ENCODE measurements around the gene LYRM7. TPM values are rescaled to one million over a fixed set of nuclear protein-coding genes. Genes with fewer than 3 reads are reported as not detected.

Gene LYRM7
- total RNA-seq, 5 donors from 2014 or later (not counting 1 experiment from before 2014, with no cell fraction given): 7.5 to 17.0 (median 12.9) TPM

GRCh38 chr5:131209506-131210150 is 38.9 kb downstream of the LYRM7 start:
- Mint-ChIP-seq H3K27ac (peak overlapping the region; percentile 96 to 97), H3K4me1 (peaks cover 48 to 65% (median 52%) of the 10 kb centered on the region in 3 donors), H3K4me3 (peak overlapping the region; percentile 61 to 75 (median 68)), H3K9me3 (no peaks in the 10 kb centered on the region), H3K27me3 (no peaks in the 10 kb centered on the region), H3K36me3 (peaks cover 2% of the 10 kb centered on the region)
- Histone ChIP-seq H3K27me3 (replicated peaks in 1 of 2; ENCODE audit: control insufficient read depth in 2 of 2, extremely low read depth in 1 of 2, insufficient read depth in 2 of 2, low read length in 1 of 2) (no peaks in the 10 kb centered on the region), H3K27ac (ENCODE audit: low read length) (peak overlapping the region; percentile 92), H3K4me1 (ENCODE audit: control insufficient read depth in 1 of 2, extremely low read depth in 1 of 2, insufficient read depth in 2 of 2, low read length in 2 of 2) (peaks cover 31 to 38% of the 10 kb centered on the region in 2 experiments), H3K36me3 (ENCODE audit: control insufficient read depth in 2 of 2, extremely low read depth in 1 of 2, insufficient read depth in 1 of 2, low read length in 1 of 2) (no peaks in the 10 kb centered on the region), H3K4me3 (ENCODE audit: control insufficient read depth in 1 of 2, extremely low read depth in 1 of 2, low read length in 1 of 2) (peak overlapping the region in 1 of 2 donors; percentile 19), H3K9me3 (no peaks in the 10 kb centered on the region)
- ChIA-PET POLR2A (interaction anchor here (0.6 to 1.7 kb wide), 16 partner anchors 11 to 172 kb away, joined by 3 to 11 read pairs (median 4); partner anchors contain the start of gene CDC42SE2 (in 1 of the 2)), CTCF (interaction anchor here in 1 of 2 donors (0.6 to 1.4 kb wide), 14 partner anchors 11 to 579 kb away, joined by 3 to 7 read pairs (median 4); partner anchors contain the start of gene HINT1)
- 0% methylated on average over 3 of the region's 6 CpGs for WGBS (ENCODE audit: insufficient coverage)
- DNase-seq (peak; percentile 18 to 89 (median 61)), ATAC-seq (replicated peaks in 1 of 4) (peak; percentile 92 to 94 (median 94))

GRCh38 chr5:131210151-131210510 is 39.4 kb downstream of the LYRM7 start:
- Histone ChIP-seq H3K36me3 (ENCODE audit: control insufficient read depth in 2 of 2, extremely low read depth in 1 of 2, insufficient read depth in 1 of 2, low read length in 1 of 2) (no peaks in the 10 kb centered on the region), H3K4me3 (ENCODE audit: control insufficient read depth in 1 of 2, extremely low read depth in 1 of 2, low read length in 1 of 2) (peak overlapping the region in 1 of 2 donors; percentile 19), H3K9me3 (no peaks in the 10 kb centered on the region), H3K27me3 (replicated peaks in 1 of 2; ENCODE audit: control insufficient read depth in 2 of 2, extremely low read depth in 1 of 2, insufficient read depth in 2 of 2, low read length in 1 of 2) (no peaks in the 10 kb centered on the region), H3K4me1 (ENCODE audit: control insufficient read depth in 1 of 2, extremely low read depth in 1 of 2, insufficient read depth in 2 of 2, low read length in 2 of 2) (peaks cover 33 to 40% of the 10 kb centered on the region in 2 experiments), H3K27ac (ENCODE audit: low read length) (peak overlapping the region; percentile 92)
- Mint-ChIP-seq H3K27me3 (no peaks in the 10 kb centered on the region), H3K4me1 (peaks cover 53 to 70% (median 57%) of the 10 kb centered on the region in 3 donors), H3K4me3 (peak overlapping the region; percentile 61 to 75 (median 68)), H3K9me3 (no peaks in the 10 kb centered on the region), H3K36me3 (peaks cover under 1% of the 10 kb centered on the region), H3K27ac (peak overlapping the region; percentile 96 to 97)
- ATAC-seq (replicated peaks in 1 of 4): no peak
- CTCF ChIA-PET: interaction anchor here in 1 of 2 donors (1.0 to 1.4 kb wide), 5 partner anchors 10 to 71 kb away, joined by 3 to 5 read pairs (median 5); no protein-coding TSS in a partner anchor
- DNase-seq: no peak
- POLR2A ChIA-PET: interaction anchor here (0.6 to 1.7 kb wide), 4 partner anchors 11 to 66 kb away, joined by 4 to 11 read pairs (median 6); partner anchors contain the start of gene CDC42SE2 (in 1 of the 2)

- Mint-ChIP-seq H3K36me3 (no peaks in the 10 kb centered on the region), H3K4me3 (no peak overlapping the region), H3K27me3 (no peaks in the 10 kb centered on the region), H3K27ac (peak overlapping the region; percentile 77 to 96), H3K9me3 (no peaks in the 10 kb centered on the region), H3K4me1 (peaks cover 57 to 67% (median 58%) of the 10 kb centered on the region in 3 donors)
- DNase-seq (no peak), ATAC-seq (replicated peaks in 1 of 4) (no peak)
- ChIA-PET CTCF (interaction anchor here in 1 of 2 donors (0.6 kb wide), 1 partner anchor 158 kb away, joined by 3 read pairs; no protein-coding TSS in a partner anchor), POLR2A (interaction anchor here (0.6 to 1.1 kb wide), 2 partner anchors 24 to 52 kb away, joined by 3 to 4 read pairs; no protein-coding TSS in a partner anchor)
- Histone ChIP-seq H3K27ac (ENCODE audit: low read length) (peak overlapping the region; percentile 92), H3K4me3 (ENCODE audit: control insufficient read depth in 1 of 2, extremely low read depth in 1 of 2, low read length in 1 of 2) (no peak overlapping the region), H3K9me3 (no peaks in the 10 kb centered on the region), H3K36me3 (ENCODE audit: control insufficient read depth in 2 of 2, extremely low read depth in 1 of 2, insufficient read depth in 1 of 2, low read length in 1 of 2) (no peaks in the 10 kb centered on the region), H3K4me1 (ENCODE audit: control insufficient read depth in 1 of 2, extremely low read depth in 1 of 2, insufficient read depth in 2 of 2, low read length in 2 of 2) (peaks cover 33 to 40% of the 10 kb centered on the region in 2 experiments), H3K27me3 (replicated peaks in 1 of 2; ENCODE audit: control insufficient read depth in 2 of 2, extremely low read depth in 1 of 2, insufficient read depth in 2 of 2, low read length in 1 of 2) (no peaks in the 10 kb centered on the region)
- WGBS (ENCODE audit: insufficient coverage): no CpG with 5 or more reads among the region's 5 CpGs
Observed at GRCh38 chr5:131211669-131212068, 40.9 kb downstream of the LYRM7 start.

- peaks cover 32 to 33% of the 10 kb centered on the region in 2 experiments for H3K4me1 ChIP-seq (ENCODE audit: control insufficient read depth in 1 of 2, extremely low read depth in 1 of 2, insufficient read depth in 2 of 2, low read length in 2 of 2)
Observed at GRCh38 chr5:131212471-131213021, 41.8 kb downstream of the LYRM7 start.

GRCh38 chr5:131214609-131215227 is 44.0 kb downstream of the LYRM7 start:
- no peaks in the 10 kb centered on the region for H3K36me3 Mint-ChIP-seq
- H3K4me1 ChIP-seq (ENCODE audit: control insufficient read depth in 1 of 2, extremely low read depth in 1 of 2, insufficient read depth in 2 of 2, low read length in 2 of 2): peaks cover 20 to 21% of the 10 kb centered on the region in 2 experiments
- H3K27ac ChIP-seq (ENCODE audit: low read length): no peak overlapping the region
- ATAC-seq (replicated peaks in 1 of 4) (no peak), DNase-seq (no peak)
- no peak overlapping the region for H3K4me3 Mint-ChIP-seq
- peak overlapping the region; percentile 16 to 31 for H3K27ac Mint-ChIP-seq
- H3K9me3 Mint-ChIP-seq: no peaks in the 10 kb centered on the region
- H3K27me3 ChIP-seq (replicated peaks in 1 of 2; ENCODE audit: control insufficient read depth in 2 of 2, extremely low read depth in 1 of 2, insufficient read depth in 2 of 2, low read length in 1 of 2): no peaks in the 10 kb centered on the region
- POLR2A ChIA-PET: interaction anchor here (0.5 to 0.8 kb wide), 5 partner anchors 9 to 51 kb away, joined by 3 to 12 read pairs (median 5); no protein-coding TSS in a partner anchor
- H3K36me3 ChIP-seq (ENCODE audit: control insufficient read depth in 2 of 2, extremely low read depth in 1 of 2, insufficient read depth in 1 of 2, low read length in 1 of 2): no peaks in the 10 kb centered on the region
- H3K9me3 ChIP-seq: no peaks in the 10 kb centered on the region
- no peak overlapping the region for H3K4me3 ChIP-seq (ENCODE audit: control insufficient read depth in 1 of 2, extremely low read depth in 1 of 2, low read length in 1 of 2)
- WGBS (ENCODE audit: insufficient coverage): 89% methylated on average over 3 of the region's 3 CpGs
- CTCF ChIA-PET: interaction anchor here in 1 of 2 donors (0.6 kb wide), 1 partner anchor 18 kb away, joined by 4 read pairs; no protein-coding TSS in a partner anchor
- H3K4me1 Mint-ChIP-seq: peaks cover 40 to 64% (median 55%) of the 10 kb centered on the region in 3 donors
- no peaks in the 10 kb centered on the region for H3K27me3 Mint-ChIP-seq

More at GRCh38 chr5:131212471-131213021, 41.8 kb downstream of the LYRM7 start:
- Mint-ChIP-seq H3K9me3 (no peaks in the 10 kb centered on the region), H3K36me3 (no peaks in the 10 kb centered on the region), H3K4me1 (peaks cover 48 to 62% (median 56%) of the 10 kb centered on the region in 3 donors), H3K27me3 (no peaks in the 10 kb centered on the region), H3K27ac (peak overlapping the region; percentile 80 to 85), H3K4me3 (peak overlapping the region in 2 of 3 donors; percentile 22 to 53)
- no peaks in the 10 kb centered on the region for H3K36me3 ChIP-seq (ENCODE audit: control insufficient read depth in 2 of 2, extremely low read depth in 1 of 2, insufficient read depth in 1 of 2, low read length in 1 of 2)
- whole genome bisulfite sequencing (ENCODE audit: insufficient coverage): 100% methylated on average over 1 of the region's 5 CpGs
- POLR2A ChIA-PET: interaction anchor here in 1 of 2 donors (1.1 kb wide), 1 partner anchor 51 kb away, joined by 4 read pairs; no protein-coding TSS in a partner anchor
- no peaks in the 10 kb centered on the region for H3K27me3 ChIP-seq (replicated peaks in 1 of 2; ENCODE audit: control insufficient read depth in 2 of 2, extremely low read depth in 1 of 2, insufficient read depth in 2 of 2, low read length in 1 of 2)
- DNase-seq (no peak), ATAC-seq (replicated peaks in 1 of 4) (no peak)
- no peak overlapping the region for H3K4me3 ChIP-seq (ENCODE audit: control insufficient read depth in 1 of 2, extremely low read depth in 1 of 2, low read length in 1 of 2)
- no peak overlapping the region for H3K27ac ChIP-seq (ENCODE audit: low read length)
- H3K9me3 ChIP-seq: no peaks in the 10 kb centered on the region
- CTCF ChIA-PET: interaction anchor here in 1 of 2 donors (1.0 kb wide), 1 partner anchor 170 kb away, joined by 3 read pairs; no protein-coding TSS in a partner anchor

- H3K4me1 Mint-ChIP-seq: peaks cover 30 to 48% (median 36%) of the 10 kb centered on the region in 3 donors
- CTCF ChIA-PET: no interaction called here
- ATAC-seq (replicated peaks in 1 of 4): no peak
Observed at GRCh38 chr5:131217791-131218190, 47.0 kb downstream of the LYRM7 start.

More at GRCh38 chr5:131217791-131218190, 47.0 kb downstream of the LYRM7 start:
- Mint-ChIP-seq H3K27me3 (no peaks in the 10 kb centered on the region), H3K27ac (no peak overlapping the region), H3K4me3 (no peak overlapping the region), H3K9me3 (no peaks in the 10 kb centered on the region), H3K36me3 (peaks cover 5% of the 10 kb centered on the region)
- DNase-seq: no peak
- POLR2A ChIA-PET: no interaction called here
- Histone ChIP-seq H3K4me3 (ENCODE audit: control insufficient read depth in 1 of 2, extremely low read depth in 1 of 2, low read length in 1 of 2) (no peak overlapping the region), H3K27ac (ENCODE audit: low read length) (no peak overlapping the region), H3K4me1 (ENCODE audit: control insufficient read depth in 1 of 2, extremely low read depth in 1 of 2, insufficient read depth in 2 of 2, low read length in 2 of 2) (peaks cover 2 to 5% of the 10 kb centered on the region in 2 experiments), H3K36me3 (ENCODE audit: control insufficient read depth in 2 of 2, extremely low read depth in 1 of 2, insufficient read depth in 1 of 2, low read length in 1 of 2) (no peaks in the 10 kb centered on the region), H3K27me3 (replicated peaks in 1 of 2; ENCODE audit: control insufficient read depth in 2 of 2, extremely low read depth in 1 of 2, insufficient read depth in 2 of 2, low read length in 1 of 2) (no peaks in the 10 kb centered on the region), H3K9me3 (no peaks in the 10 kb centered on the region)
- WGBS (ENCODE audit: insufficient coverage): 80% methylated on average over 1 of the region's 4 CpGs
